T-cell (primary cell): ENCODE data around the gene TNK1. TPM values are rescaled to one million over a fixed set of nuclear protein-coding genes. Genes with fewer than 3 reads are reported as not detected.

ENCODE experiments used
- ATAC-seq, 4 experiments: fragments of 200-7000 bp in 3 of 4; fragments of 150-1000 bp in 1 of 4; cut with Tn5 transposase; replicated peaks in 1 of 4; 1 replicate in 3 of 4; 2 replicates in 1 of 4; pipeline ENCODE4 v1.10.0; 2021; ENCODE audit warnings: moderate library complexity in 3 of 4, mild to moderate bottlenecking in 2 of 4, moderate number of reproducible peaks in 1 of 4
- CTCF ChIA-PET, 2 donors: fragments of 300-600 bp; sonication (Branson Sonifier 250); formaldehyde crosslinking; loops; one replicate each; lab custom pipeline; 2022; ENCODE audit warnings: antibody characterized with exemption in 2 of 2; lab: Charles Lee
- POLR2A ChIA-PET, 2 donors: fragments of 300-600 bp; sonication (Branson Sonifier 250); formaldehyde crosslinking; loops; one replicate each; lab custom pipeline; 2022; ENCODE audit warnings: antibody characterized with exemption in 2 of 2; lab: Charles Lee
- DNase-seq, 35 experiments: peaks; one replicate each; pipeline versions ENCODE4 v3.0.0 to v3.0.0-alpha.2; 2013 to 2023
- H3K27ac ChIP-seq: one replicate; pipeline ENCODE4 v1.5.1; 2013; ENCODE audit warnings: low read length
- H3K27me3 ChIP-seq, 2 experiments: replicated peaks in 1 of 2; 1 replicate in 1 of 2; 2 replicates in 1 of 2; pipeline versions ENCODE4 v1.6.1 to v1.7.0; 2013; ENCODE audit warnings: low read length in 1 of 2, mixed read lengths in 1 of 2; ENCODE audit not compliant: control insufficient read depth in 2 of 2, insufficient read depth in 2 of 2; ENCODE audit errors: extremely low read depth in 1 of 2
- H3K36me3 ChIP-seq, 2 donors: 1 replicate in 1 of 2; 2 replicates in 1 of 2; pipeline versions ENCODE4 v1.6.1 to v1.7.0; 2013; ENCODE audit warnings: low read length in 1 of 2; ENCODE audit not compliant: control insufficient read depth in 2 of 2, insufficient read depth in 1 of 2; ENCODE audit errors: extremely low read depth in 1 of 2
- H3K4me1 ChIP-seq, 2 experiments: 1 replicate in 1 of 2; 2 replicates in 1 of 2; pipeline versions ENCODE4 v1.6.1 to v1.7.0; 2013; ENCODE audit warnings: low read length in 2 of 2, mixed read lengths in 1 of 2; ENCODE audit not compliant: insufficient read depth in 2 of 2, control insufficient read depth in 1 of 2; ENCODE audit errors: extremely low read depth in 1 of 2
- H3K4me3 ChIP-seq, 2 donors: 1 replicate in 1 of 2; 2 replicates in 1 of 2; pipeline versions ENCODE4 v1.5.1 to v1.7.0; 2013; ENCODE audit warnings: mild to moderate bottlenecking in 2 of 2, low read length in 1 of 2, moderate library complexity in 1 of 2; ENCODE audit not compliant: control insufficient read depth in 1 of 2; ENCODE audit errors: extremely low read depth in 1 of 2
- H3K9me3 ChIP-seq: 2 replicates; pipeline ENCODE4 v1.7.0; 2013
- H3K27ac Mint-ChIP-seq, 2 donors: one replicate each; pipeline ENCODE4 v1.8.0; 2020 to 2021; ENCODE audit warnings: mild to moderate bottlenecking in 2 of 2, mixed read lengths in 2 of 2
- H3K27me3 Mint-ChIP-seq, 2 donors: one replicate each; pipeline ENCODE4 v1.8.0; 2021 to 2022; ENCODE audit warnings: mixed read lengths in 2 of 2
- H3K36me3 Mint-ChIP-seq: one replicate; pipeline ENCODE4 v1.8.0; 2021; ENCODE audit warnings: mixed read lengths
- H3K4me1 Mint-ChIP-seq, 3 donors: one replicate each; pipeline ENCODE4 v1.8.0; 2020 to 2022; ENCODE audit warnings: mixed read lengths in 3 of 3, mild to moderate bottlenecking in 1 of 3
- H3K4me3 Mint-ChIP-seq, 3 donors: one replicate each; pipeline ENCODE4 v1.8.0; 2020 to 2022; ENCODE audit warnings: mild to moderate bottlenecking in 3 of 3, mixed read lengths in 3 of 3, moderate library complexity in 3 of 3
- H3K9me3 Mint-ChIP-seq, 3 donors: one replicate each; pipeline ENCODE4 v1.8.0; 2020 to 2022; ENCODE audit warnings: mixed read lengths in 3 of 3
- WGBS: methylation state at CpG from one replicate; pipeline ENCODE4 v1.1.5; 2013; ENCODE audit warnings: missing lambda C conversion rate; ENCODE audit not compliant: insufficient coverage; 5-methylcytosine and 5-hydroxymethylcytosine counted together
- total RNA-seq, 35 experiments: library from RNA in 6 of 35; stranded (reverse) in 6 of 35; fragments of 120-200 nt in 1 of 35; gene quantifications; one replicate each; pipeline versions ENCODE4 v1.2.1 to v1.2.4 and lab custom pipeline; 2013 to 2026

The TNK1 gene
- total RNA-seq, 5 donors from 2014 or later (not counting 1 experiment from before 2014, with no cell fraction given): 5.7 to 18.3 (median 16.0) TPM

DNA sequence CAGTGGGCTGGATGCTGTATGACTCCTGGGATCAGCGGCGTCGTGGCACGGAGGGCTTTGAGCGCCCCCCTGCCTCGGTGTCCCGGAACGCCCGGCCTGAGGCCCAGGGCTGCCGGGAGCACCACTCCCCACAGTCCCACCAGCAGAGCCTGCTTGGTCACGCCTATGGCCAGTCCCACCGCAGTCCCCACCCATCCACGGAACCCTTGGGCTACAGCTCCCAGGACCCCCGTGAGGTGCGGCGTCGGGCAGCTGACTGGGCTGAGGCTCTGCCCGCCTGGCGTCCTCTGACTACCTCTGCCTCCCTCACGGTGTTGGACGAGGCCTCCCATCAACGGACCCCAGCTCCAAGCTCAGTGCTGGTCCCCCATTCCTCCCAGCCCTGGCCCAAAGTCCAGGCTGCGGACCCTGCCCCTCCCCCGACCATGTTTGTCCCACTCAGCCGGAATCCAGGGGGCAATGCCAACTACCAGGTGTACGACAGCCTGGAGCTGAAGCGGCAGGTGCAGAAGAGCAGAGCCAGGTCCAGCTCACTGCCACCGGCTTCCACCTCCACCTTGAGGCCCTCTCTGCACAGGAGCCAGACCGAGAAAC lies 46.1 kb downstream of the TNK1 start:
- no peaks in the 10 kb centered on the region for H3K27me3 Mint-ChIP-seq
- Histone ChIP-seq H3K27ac (no peak overlapping the region), H3K4me1 (no peaks in the 10 kb centered on the region), H3K9me3 (no peaks in the 10 kb centered on the region), H3K4me3 (no peak overlapping the region), H3K36me3 (no peaks in the 10 kb centered on the region), H3K27me3 (peaks cover 0 to 2% of the 10 kb centered on the region in 2 experiments)
- CTCF ChIA-PET: no interaction called here
- WGBS: 86% methylated on average over 21 of the region's 29 CpGs
- no peaks in the 10 kb centered on the region for H3K9me3 Mint-ChIP-seq
- no peak overlapping the region for H3K4me3 Mint-ChIP-seq
- ATAC-seq (no peak), DNase-seq (no peak)
- no peak overlapping the region for H3K27ac Mint-ChIP-seq
- POLR2A ChIA-PET: no interaction called here
- H3K36me3 Mint-ChIP-seq: no peaks in the 10 kb centered on the region
- H3K4me1 Mint-ChIP-seq: no peaks in the 10 kb centered on the region

DNA sequence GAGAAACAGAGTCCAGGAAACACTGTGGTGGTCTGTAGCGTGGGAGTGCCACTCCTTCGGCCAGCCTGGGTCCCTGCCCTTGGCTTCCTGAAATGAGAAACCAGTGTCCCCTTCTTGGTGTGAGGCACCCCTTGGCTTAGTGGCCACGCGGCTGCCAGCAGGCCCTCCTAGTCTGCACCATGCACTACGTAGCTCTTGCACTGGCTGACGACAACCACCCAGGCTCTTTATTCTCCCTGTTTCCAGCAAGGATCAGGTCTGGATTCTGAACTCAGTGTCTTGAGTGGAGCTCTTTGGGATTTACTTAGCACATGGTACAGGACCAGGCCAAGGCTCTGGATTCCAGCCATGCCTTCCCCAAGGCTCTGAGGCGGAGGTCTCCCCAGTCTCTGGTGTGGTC lies 46.7 kb downstream of the TNK1 start:
- Mint-ChIP-seq H3K36me3 (no peaks in the 10 kb centered on the region), H3K27me3 (no peaks in the 10 kb centered on the region), H3K27ac (no peak overlapping the region), H3K4me1 (no peaks in the 10 kb centered on the region), H3K9me3 (no peaks in the 10 kb centered on the region), H3K4me3 (no peak overlapping the region)
- no peak for DNase-seq
- POLR2A ChIA-PET: no interaction called here
- Histone ChIP-seq H3K27me3 (peaks cover 0 to 2% of the 10 kb centered on the region in 2 experiments), H3K36me3 (no peaks in the 10 kb centered on the region), H3K27ac (no peak overlapping the region), H3K4me3 (no peak overlapping the region), H3K9me3 (no peaks in the 10 kb centered on the region), H3K4me1 (no peaks in the 10 kb centered on the region)
- CTCF ChIA-PET: no interaction called here
- no peak for ATAC-seq
- WGBS: 87% methylated on average over 7 of the region's 7 CpGs

GRCh38 chr17:7428557-7428956 lies 47.7 kb downstream of the TNK1 start, which contains the start of gene SPEM3:
SPEM3 (plus strand) TSS chr17:7428857; CDS start chr17:7428903, 46 bp downstream.
- Mint-ChIP-seq H3K36me3 (no peaks in the 10 kb centered on the region), H3K4me1 (no peaks in the 10 kb centered on the region), H3K27me3 (no peaks in the 10 kb centered on the region), H3K4me3 (no peak within 1 kb of the TSS), H3K27ac (no peak within 1 kb of the TSS), H3K9me3 (no peaks in the 10 kb centered on the region)
- Histone ChIP-seq H3K4me1 (no peaks in the 10 kb centered on the region), H3K27ac (no peak within 1 kb of the TSS), H3K4me3 (no peak within 1 kb of the TSS), H3K9me3 (no peaks in the 10 kb centered on the region), H3K36me3 (no peaks in the 10 kb centered on the region), H3K27me3 (no peaks in the 10 kb centered on the region)
- CTCF ChIA-PET: no interaction called here
- WGBS: 49% methylated on average over 4 of the region's 5 CpGs
- DNase-seq (no peak), ATAC-seq (no peak)
- POLR2A ChIA-PET: no interaction called here

- H3K9me3 Mint-ChIP-seq: no peaks in the 10 kb centered on the region
- no peaks in the 10 kb centered on the region for H3K36me3 Mint-ChIP-seq
- Histone ChIP-seq H3K9me3 (no peaks in the 10 kb centered on the region), H3K27me3 (no peaks in the 10 kb centered on the region), H3K36me3 (no peaks in the 10 kb centered on the region), H3K4me3 (no peak overlapping the region), H3K4me1 (peaks cover 0 to under 1% of the 10 kb centered on the region in 2 experiments), H3K27ac (no peak overlapping the region)
- no peak overlapping the region for H3K27ac Mint-ChIP-seq
- ATAC-seq (no peak), DNase-seq (no peak)
- 86% methylated on average over 10 of the region's 10 CpGs for WGBS
- H3K27me3 Mint-ChIP-seq: no peaks in the 10 kb centered on the region
- peaks cover 0 to under 1% (median 0%) of the 10 kb centered on the region in 3 donors for H3K4me1 Mint-ChIP-seq
- POLR2A ChIA-PET: no interaction called here
- H3K4me3 Mint-ChIP-seq: no peak overlapping the region
- CTCF ChIA-PET: no interaction called here
Measured at GRCh38 chr17:7429722-7430121, 48.8 kb downstream of the TNK1 start.

GRCh38 chr17:7431231-7431630 lies 50.3 kb downstream of the TNK1 start:
- DNase-seq (no peak), ATAC-seq (no peak)
- no peak overlapping the region for H3K27ac ChIP-seq
- Mint-ChIP-seq H3K4me3 (no peak overlapping the region), H3K9me3 (no peaks in the 10 kb centered on the region), H3K27ac (no peak overlapping the region), H3K27me3 (no peaks in the 10 kb centered on the region), H3K4me1 (peaks cover 8 to 12% (median 10%) of the 10 kb centered on the region in 3 donors), H3K36me3 (no peaks in the 10 kb centered on the region)
- H3K36me3 ChIP-seq: no peaks in the 10 kb centered on the region
- POLR2A ChIA-PET: no interaction called here
- no peaks in the 10 kb centered on the region for H3K9me3 ChIP-seq
- H3K4me3 ChIP-seq: no peak overlapping the region
- H3K27me3 ChIP-seq: no peaks in the 10 kb centered on the region
- 83% methylated on average over 1 of the region's 1 CpG for WGBS
- CTCF ChIA-PET: interaction anchor here in 1 of 2 donors (0.5 kb wide), 1 partner anchor 36 kb away, joined by 6 read pairs; no protein-coding TSS in a partner anchor
- peaks cover 0 to 12% of the 10 kb centered on the region in 2 experiments for H3K4me1 ChIP-seq

DNA sequence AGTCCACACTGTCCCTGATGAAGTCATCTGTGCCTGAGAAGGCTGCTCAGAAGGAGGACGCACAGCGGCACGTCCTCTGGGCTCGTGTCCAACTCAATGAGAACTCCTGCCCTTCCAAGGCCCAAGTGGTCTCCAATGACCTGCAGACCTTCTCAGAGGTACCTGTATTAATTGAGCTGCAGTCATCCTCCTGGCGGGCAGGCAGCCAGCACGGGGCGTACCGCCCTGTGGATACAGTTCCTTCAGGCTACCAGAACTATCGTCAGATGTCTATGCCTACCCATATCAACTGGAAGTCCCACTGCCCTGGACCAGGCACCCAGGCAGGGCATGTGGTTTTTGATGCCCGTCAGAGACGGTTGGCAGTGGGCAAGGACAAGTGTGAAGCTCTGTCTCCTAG lies 51.4 kb downstream of the TNK1 start:
- H3K9me3 Mint-ChIP-seq: no peaks in the 10 kb centered on the region
- H3K4me1 Mint-ChIP-seq: peaks cover 14 to 20% (median 17%) of the 10 kb centered on the region in 3 donors
- Histone ChIP-seq H3K27me3 (no peaks in the 10 kb centered on the region), H3K4me1 (peaks cover 0 to 22% of the 10 kb centered on the region in 2 experiments), H3K27ac (no peak overlapping the region), H3K36me3 (no peaks in the 10 kb centered on the region), H3K4me3 (no peak overlapping the region), H3K9me3 (no peaks in the 10 kb centered on the region)
- 93% methylated on average over 11 of the region's 11 CpGs for WGBS
- POLR2A ChIA-PET: no interaction called here
- H3K27me3 Mint-ChIP-seq: no peaks in the 10 kb centered on the region
- no peak for DNase-seq
- no peak overlapping the region for H3K27ac Mint-ChIP-seq
- H3K4me3 Mint-ChIP-seq: no peak overlapping the region
- no peaks in the 10 kb centered on the region for H3K36me3 Mint-ChIP-seq
- no peak for ATAC-seq
- CTCF ChIA-PET: no interaction called here
